HEK293T (cell line): ENCODE results near the gene CCDC8.
"Not testable (repeated sequence)": the region's sequence is repeated elsewhere in the genome, so short reads cannot be mapped to it uniquely, and the experiment has no call there.

Source experiments
- CTCF ChIA-PET: fragments of 350-600 bp; formaldehyde crosslinking; extraction: SDS; loops from one replicate; lab custom pipeline; 2021; ENCODE audit warnings: antibody characterized with exemption, inconsistent platforms; lab: Yijun Ruan, JAX
- POLR2A ChIA-PET: fragments of 350-600 bp; formaldehyde crosslinking; extraction: SDS; loops from one replicate; lab custom pipeline; 2020; ENCODE audit warnings: antibody characterized with exemption, inconsistent platforms; lab: Yijun Ruan, JAX
- DNase-seq: peaks from one replicate; pipeline ENCODE4 v3.0.0; 2012; ENCODE audit warnings: mixed read lengths; ENCODE audit errors: extremely low spot score
- ARNT ChIP-seq: fragments of 450-650 bp; IDR thresholded peaks from 2 replicates; pipeline ENCODE4 v1.6.1; 2017; ENCODE audit warnings: mild to moderate bottlenecking
- BHLHE40 ChIP-seq: fragments of 450-650 bp; IDR thresholded peaks from 2 replicates; pipeline ENCODE4 v1.6.1; 2016; ENCODE audit warnings: mild to moderate bottlenecking, moderate library complexity, borderline replicate concordance
- CTBP1 ChIP-seq: fragments of 450-650 bp; IDR thresholded peaks from 2 replicates; pipeline ENCODE4 v1.6.1; 2016; ENCODE audit warnings: borderline replicate concordance
- ELF4 ChIP-seq: fragments of 450-650 bp; IDR thresholded peaks from 2 replicates; pipeline ENCODE4 v1.6.1; 2017; ENCODE audit warnings: antibody characterized with exemption
- FOXA1 ChIP-seq: fragments of 450-650 bp; IDR thresholded peaks from 2 replicates; pipeline ENCODE4 v1.6.1; 2016; ENCODE audit warnings: mild to moderate bottlenecking
- FOXK2 ChIP-seq: fragments of 450-650 bp; IDR thresholded peaks from 2 replicates; pipeline ENCODE4 v1.6.1; 2016; ENCODE audit warnings: mild to moderate bottlenecking
- FOXM1 ChIP-seq: fragments of 450-650 bp; IDR thresholded peaks from 2 replicates; pipeline ENCODE4 v1.6.1; 2017; ENCODE audit warnings: mild to moderate bottlenecking, borderline replicate concordance
- HDGF ChIP-seq: fragments of 450-650 bp; IDR thresholded peaks from 2 replicates; pipeline ENCODE4 v1.6.1; 2017; ENCODE audit warnings: antibody characterized with exemption, borderline replicate concordance
- L3MBTL2 ChIP-seq: fragments of 450-650 bp; conservative IDR thresholded peaks from 2 replicates; pipeline ENCODE4 v1.6.1; 2016; ENCODE audit warnings: mild to moderate bottlenecking
- LEF1 ChIP-seq: fragments of 450-650 bp; IDR thresholded peaks from 2 replicates; pipeline ENCODE4 v1.6.1; 2017; ENCODE audit warnings: mild to moderate bottlenecking, borderline replicate concordance
- NFRKB ChIP-seq: fragments of 450-650 bp; IDR thresholded peaks from 2 replicates; pipeline ENCODE4 v1.6.1; 2016; ENCODE audit warnings: mild to moderate bottlenecking, moderate library complexity
- SUZ12 ChIP-seq: fragments of 450-650 bp; IDR thresholded peaks from 2 replicates; pipeline ENCODE4 v1.6.1; 2016; ENCODE audit warnings: mild to moderate bottlenecking
- TARDBP ChIP-seq: fragments of 450-650 bp; IDR thresholded peaks from 2 replicates; pipeline ENCODE4 v1.6.1; 2016
- ZNF384 ChIP-seq: fragments of 450-650 bp; IDR thresholded peaks from 2 replicates; pipeline ENCODE4 v1.6.1; 2016
- TF ChIP-seq, protein P1 (sequence below): fragments of 450-650 bp; IDR thresholded peaks from 2 replicates; pipeline ENCODE4 v1.6.1; 2016

The CCDC8 gene

DNA sequence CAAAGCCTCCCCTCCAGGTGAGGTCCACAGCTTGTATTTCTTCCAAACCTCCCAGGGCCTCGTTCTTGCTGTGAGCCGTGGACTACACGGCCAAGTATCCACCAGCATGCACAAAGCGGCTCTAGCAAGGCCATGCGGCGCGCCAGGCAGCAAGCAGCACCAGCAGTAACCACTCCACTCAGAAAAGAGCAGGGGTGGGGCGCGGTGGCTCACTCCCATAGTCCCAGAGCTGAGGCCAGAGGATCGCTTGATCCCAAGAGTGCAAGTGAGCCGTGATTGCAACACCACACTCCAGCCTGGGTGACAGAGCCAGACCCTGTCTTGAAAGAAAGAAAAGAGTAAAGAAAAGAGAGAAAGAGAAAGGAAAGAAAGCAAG lies 4.7 kb downstream of the CCDC8 start:
- CTCF ChIA-PET, result interaction anchor here (0.8 kb wide), 1 partner anchor 13 kb away, joined by 3 read pairs; no protein-coding TSS in a partner anchor
- TF ChIP-seq CTBP1, result no peak
- no peak for TF ChIP-seq NFRKB
- no peak for TF ChIP-seq LEF1
- TF ChIP-seq, protein P1, sequence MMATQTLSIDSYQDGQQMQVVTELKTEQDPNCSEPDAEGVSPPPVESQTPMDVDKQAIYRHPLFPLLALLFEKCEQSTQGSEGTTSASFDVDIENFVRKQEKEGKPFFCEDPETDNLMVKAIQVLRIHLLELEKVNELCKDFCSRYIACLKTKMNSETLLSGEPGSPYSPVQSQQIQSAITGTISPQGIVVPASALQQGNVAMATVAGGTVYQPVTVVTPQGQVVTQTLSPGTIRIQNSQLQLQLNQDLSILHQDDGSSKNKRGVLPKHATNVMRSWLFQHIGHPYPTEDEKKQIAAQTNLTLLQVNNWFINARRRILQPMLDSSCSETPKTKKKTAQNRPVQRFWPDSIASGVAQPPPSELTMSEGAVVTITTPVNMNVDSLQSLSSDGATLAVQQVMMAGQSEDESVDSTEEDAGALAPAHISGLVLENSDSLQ, result no peak
- no peak for TF ChIP-seq SUZ12
- no peak for TF ChIP-seq FOXA1
- no peak for TF ChIP-seq HDGF
- POLR2A ChIA-PET, result no interaction called here
- no peak for DNase-seq

DNA sequence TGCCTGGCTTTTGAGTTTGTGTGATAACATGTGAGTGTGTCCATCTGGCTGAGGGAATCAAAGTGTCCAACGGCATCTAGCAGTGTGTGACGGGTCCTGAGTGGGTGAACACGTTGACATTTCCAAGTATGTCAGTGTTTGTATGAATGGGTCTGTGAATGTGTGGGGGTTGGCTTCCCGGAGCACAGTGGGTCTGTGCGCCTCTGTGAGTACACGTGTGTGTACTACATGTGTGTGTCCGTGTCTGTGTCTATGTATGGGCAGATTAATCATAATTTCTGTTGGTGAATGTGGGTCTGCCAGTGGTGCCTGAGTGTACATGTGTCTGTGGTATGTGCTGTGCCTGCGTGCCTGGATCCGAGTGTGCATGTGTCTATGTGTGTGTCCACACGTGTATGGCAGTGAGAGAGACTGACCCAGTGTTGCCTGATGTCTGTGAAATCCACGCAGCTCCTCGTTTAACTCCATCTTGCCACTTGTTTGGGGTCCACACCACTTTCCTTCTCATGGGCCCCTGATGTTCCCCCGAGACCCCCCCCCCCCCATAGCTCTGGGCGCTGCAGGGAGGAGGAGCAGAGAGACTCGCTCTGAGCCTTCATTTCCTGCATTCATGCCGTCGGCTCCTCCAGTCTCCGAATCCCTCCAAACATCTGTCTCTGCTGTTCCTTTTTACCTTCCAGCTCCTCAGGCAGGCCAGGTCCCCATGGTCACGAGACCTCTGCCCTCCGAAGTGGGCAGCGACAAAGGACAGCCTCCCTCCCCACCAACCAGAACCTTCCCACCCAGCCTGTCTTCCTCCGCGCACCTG lies 5.3 kb downstream of the CCDC8 start:
- CTCF ChIA-PET, result interaction anchor here (0.8 kb wide), 1 partner anchor 12 kb away, joined by 3 read pairs; no protein-coding TSS in a partner anchor
- POLR2A ChIA-PET, result no interaction called here
- no peak for TF ChIP-seq SUZ12
- no peak for TF ChIP-seq ARNT
- no peak for TF ChIP-seq FOXA1
- TF ChIP-seq NFRKB, result no peak
- no peak for TF ChIP-seq LEF1
- no peak for TF ChIP-seq FOXM1
- DNase-seq, result no peak

DNA sequence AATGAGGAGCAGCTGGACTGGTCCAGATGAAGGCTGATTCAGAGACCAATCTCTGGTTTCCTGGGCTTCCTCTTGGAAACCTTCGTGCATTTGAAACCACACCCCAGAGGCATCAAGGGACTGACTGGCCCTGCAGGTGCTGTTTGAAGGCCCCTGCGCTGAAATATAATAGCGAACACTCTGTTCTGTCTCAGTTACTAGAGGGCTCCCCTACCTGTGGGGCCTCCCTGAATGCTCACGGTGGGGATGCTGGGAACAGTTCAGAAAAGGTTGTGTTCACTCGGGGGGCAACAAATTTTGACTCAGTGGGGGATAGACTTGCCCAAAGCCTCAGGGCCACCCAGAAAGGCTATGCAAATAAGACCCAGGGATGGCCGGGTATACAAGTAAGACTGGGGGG lies 6.4 kb downstream of the CCDC8 start:
- TF ChIP-seq FOXM1 (no peak), SUZ12 (no peak), ARNT (no peak), FOXK2 (no peak)
- TF ChIP-seq, protein P1, result no peak
- ChIA-PET POLR2A (no interaction called here), CTCF (no interaction called here)
- DNase-seq, result no peak

DNA sequence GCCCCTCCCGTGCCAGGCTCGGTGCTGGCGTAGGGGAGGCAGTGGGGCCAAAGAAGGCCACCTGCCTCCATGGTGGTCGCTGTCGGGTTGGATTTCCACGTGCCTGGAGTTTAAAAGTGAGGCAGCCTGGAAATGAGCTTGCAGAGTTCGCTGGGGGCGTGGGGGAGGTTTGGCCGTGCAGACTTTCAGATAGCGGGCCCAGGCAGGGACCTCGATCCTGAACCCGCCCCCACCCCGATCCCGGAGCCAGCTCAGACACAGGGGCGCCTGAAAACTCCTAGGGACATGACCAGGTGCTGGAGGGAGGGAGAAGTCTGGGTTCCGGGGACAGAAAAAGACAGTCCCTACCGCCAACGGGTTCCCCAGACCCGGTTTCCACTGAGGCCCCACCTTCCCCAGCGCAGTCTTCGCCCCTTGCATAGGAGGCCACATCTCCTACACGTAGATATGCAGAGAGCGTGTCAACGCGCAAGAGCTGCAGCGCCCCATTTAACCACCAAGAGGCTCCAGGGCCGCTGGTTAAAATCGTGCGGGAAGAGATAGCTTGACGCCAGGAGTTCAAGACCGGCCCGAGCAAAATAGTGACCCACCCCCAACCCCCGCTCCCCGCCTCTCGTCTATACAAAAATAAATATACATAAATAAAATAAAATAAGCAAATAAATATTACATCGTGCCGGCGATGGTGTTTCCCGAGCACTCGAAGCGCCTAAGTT lies 8.5 kb downstream of the CCDC8 start:
- TF ChIP-seq TARDBP, result no peak
- no peak for TF ChIP-seq FOXA1
- DNase-seq, result no peak
- POLR2A ChIA-PET, result interaction anchor here (0.6 to 1.3 kb wide), 2 partner anchors 8 to 636 kb away, joined by 3 to 5 read pairs; partner anchors contain the start of genes CCDC8 and SIX5
- CTCF ChIA-PET, result interaction anchor here (0.6 kb wide), 1 partner anchor 59 kb away, joined by 4 read pairs; no protein-coding TSS in a partner anchor

DNA sequence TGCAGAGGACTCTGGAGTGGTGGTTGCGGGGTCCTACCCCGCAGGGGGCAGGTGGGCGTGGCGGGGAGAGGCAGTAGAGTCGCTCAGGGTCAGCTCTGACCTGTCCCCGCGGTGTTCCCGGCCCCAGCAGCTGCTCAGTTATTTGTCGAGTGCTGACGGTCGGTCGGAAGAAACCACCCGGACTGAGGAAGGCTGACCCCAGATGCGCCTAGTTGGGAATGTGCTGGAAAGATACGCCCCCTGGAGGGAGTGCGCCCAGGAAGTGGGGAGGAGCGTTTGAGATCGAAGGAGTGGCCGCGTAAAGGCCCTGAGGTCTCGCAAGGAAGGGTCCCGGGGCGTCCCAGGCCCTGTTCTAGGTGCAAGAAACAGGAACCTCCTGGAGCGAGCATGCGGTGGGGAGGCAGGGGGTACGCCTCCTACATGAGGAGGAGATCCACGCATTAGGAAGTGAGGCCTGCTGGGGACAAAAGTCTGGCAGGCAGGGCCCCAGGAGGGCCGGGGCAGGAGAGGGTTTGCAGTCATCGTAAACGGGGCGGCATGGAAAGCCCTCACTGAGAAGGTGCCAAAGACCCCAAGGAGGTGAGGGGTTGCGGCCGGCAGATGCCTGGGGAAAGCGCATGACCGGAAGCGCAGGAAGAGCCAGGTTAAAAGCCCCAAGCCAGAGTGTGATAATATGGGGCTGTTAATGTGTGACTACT lies 9.2 kb downstream of the CCDC8 start:
- TF ChIP-seq BHLHE40 (no peak), ARNT (no peak), TARDBP (no peak), ZNF384 (no peak), NFRKB (no peak), LEF1 (no peak), CTBP1 (no peak), FOXK2 (no peak), FOXM1 (no peak), HDGF (no peak), FOXA1 (no peak), L3MBTL2 (no peak), SUZ12 (no peak), ELF4 (no peak)
- TF ChIP-seq, protein P1, result no peak
- ChIA-PET POLR2A (interaction anchor here (1.3 kb wide), 1 partner anchor 9 kb away, joined by 5 read pairs; the partner anchor contains the start of gene CCDC8), CTCF (interaction anchor here (0.6 kb wide), 1 partner anchor 58 kb away, joined by 4 read pairs; no protein-coding TSS in a partner anchor)
- DNase-seq, result no peak

DNA sequence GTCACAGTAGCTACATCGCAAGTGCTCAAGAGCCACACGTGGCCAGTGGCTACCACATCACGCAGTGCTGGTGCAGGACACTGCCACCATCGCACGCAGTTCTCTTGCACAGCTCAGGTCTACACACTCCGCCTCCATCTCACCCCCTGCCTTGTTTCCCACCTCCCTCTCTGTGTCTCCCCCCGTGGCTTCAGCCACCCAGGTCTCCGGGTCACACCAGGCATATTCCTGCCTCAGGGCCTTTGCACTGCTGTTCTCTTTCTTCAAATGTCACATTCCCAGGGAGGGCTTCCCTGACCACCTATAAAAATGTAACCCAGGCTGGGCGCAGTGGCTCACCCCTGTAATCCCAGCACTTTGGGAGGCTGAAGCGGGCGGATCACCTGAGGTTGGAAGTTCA lies 10.6 kb downstream of the CCDC8 start:
- POLR2A ChIA-PET, result no interaction called here
- no peak for TF ChIP-seq SUZ12
- TF ChIP-seq TARDBP, result no peak
- no peak for TF ChIP-seq FOXK2
- TF ChIP-seq NFRKB, result no peak
- TF ChIP-seq FOXM1, result no peak
- TF ChIP-seq, protein P1, result no peak
- no peak for TF ChIP-seq HDGF
- no peak for DNase-seq
- CTCF ChIA-PET, result interaction anchor here (0.6 to 1.3 kb wide), 5 partner anchors 29 to 190 kb away, joined by 3 to 4 read pairs (median 3); no protein-coding TSS in a partner anchor

DNA sequence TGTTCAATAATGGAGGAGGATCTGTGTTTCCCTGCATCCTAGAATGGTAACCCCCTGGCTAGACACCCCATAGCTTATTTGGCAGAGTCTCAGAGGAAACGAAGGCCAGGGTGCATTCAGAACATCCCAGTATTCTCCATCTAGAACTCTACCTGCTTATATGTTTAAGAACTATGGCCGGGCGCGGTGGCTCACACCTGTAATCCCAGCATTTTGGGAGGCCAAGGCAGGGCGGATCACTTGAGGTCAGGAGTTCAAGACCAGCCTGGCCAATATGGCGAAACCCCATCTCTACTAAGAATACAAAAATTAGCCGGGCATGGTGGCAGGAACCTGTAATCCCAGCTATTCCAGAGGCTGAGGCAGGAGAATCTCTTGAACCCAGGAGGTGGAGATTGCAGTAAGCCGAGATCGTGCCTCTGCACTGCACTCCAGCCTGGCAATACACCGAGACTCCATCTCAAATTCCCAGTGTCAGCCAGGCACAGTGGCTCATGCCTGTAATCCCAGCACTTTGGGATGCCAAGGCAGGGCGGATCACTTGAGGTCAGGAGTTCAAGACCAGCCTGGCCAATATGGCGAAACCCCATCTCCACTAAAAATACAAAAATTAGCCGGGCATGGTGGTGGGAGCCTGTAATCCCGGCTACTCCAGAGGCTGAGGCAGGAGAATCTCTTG lies 15.4 kb downstream of the CCDC8 start:
- not testable (repeated sequence) for DNase-seq
- ChIA-PET CTCF (interaction anchor here (0.5 to 0.9 kb wide), 2 partner anchors 87 to 324 kb away, joined by 3 read pairs; no protein-coding TSS in a partner anchor), POLR2A (interaction anchor here (1.2 kb wide), 2 partner anchors 16 to 90 kb away, joined by 3 to 4 read pairs; partner anchors contain the start of gene CCDC8)
